ENCODE results near the gene LCLAT1. TPM values are rescaled to one million over a fixed set of nuclear protein-coding genes. Genes with fewer than 3 reads are reported as not detected.

Gene LCLAT1
- total RNA-seq, 4 donors from 2014 or later: 24.9 to 62.9 (median 36.3) TPM

GRCh38 chr2:30484995-30485394 is 37.9 kb downstream of the LCLAT1 start:
- 89% methylated on average over 4 of the region's 4 CpGs for WGBS
- Histone ChIP-seq H3K4me1 (peaks cover 25 to 66% (median 44%) of the 10 kb centered on the region in 4 donors), H3K9me3 (no peaks in the 10 kb centered on the region), H3K27ac (replicated peaks in 1 of 4) (no peak overlapping the region), H3K4me3 (no peak overlapping the region), H3K27me3 (no peaks in the 10 kb centered on the region), H3K36me3 (no peaks in the 10 kb centered on the region)
- DNase-seq (ENCODE audit: extremely low spot score): no peak
- TF ChIP-seq POLR2AphosphoS5 (IDR thresholded peaks at IDR 0.05): no peak
- TF ChIP-seq, protein P1, sequence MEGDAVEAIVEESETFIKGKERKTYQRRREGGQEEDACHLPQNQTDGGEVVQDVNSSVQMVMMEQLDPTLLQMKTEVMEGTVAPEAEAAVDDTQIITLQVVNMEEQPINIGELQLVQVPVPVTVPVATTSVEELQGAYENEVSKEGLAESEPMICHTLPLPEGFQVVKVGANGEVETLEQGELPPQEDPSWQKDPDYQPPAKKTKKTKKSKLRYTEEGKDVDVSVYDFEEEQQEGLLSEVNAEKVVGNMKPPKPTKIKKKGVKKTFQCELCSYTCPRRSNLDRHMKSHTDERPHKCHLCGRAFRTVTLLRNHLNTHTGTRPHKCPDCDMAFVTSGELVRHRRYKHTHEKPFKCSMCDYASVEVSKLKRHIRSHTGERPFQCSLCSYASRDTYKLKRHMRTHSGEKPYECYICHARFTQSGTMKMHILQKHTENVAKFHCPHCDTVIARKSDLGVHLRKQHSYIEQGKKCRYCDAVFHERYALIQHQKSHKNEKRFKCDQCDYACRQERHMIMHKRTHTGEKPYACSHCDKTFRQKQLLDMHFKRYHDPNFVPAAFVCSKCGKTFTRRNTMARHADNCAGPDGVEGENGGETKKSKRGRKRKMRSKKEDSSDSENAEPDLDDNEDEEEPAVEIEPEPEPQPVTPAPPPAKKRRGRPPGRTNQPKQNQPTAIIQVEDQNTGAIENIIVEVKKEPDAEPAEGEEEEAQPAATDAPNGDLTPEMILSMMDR (IDR thresholded peaks at IDR 0.05): no peak
- TF ChIP-seq POLR2A (IDR thresholded peaks at IDR 0.05; ENCODE audit: low read depth): no peak
- TF ChIP-seq EP300 (IDR thresholded peaks at IDR 0.05): no peak
- intact Hi-C loops (cut with DNase I): no loop called here

DNA sequence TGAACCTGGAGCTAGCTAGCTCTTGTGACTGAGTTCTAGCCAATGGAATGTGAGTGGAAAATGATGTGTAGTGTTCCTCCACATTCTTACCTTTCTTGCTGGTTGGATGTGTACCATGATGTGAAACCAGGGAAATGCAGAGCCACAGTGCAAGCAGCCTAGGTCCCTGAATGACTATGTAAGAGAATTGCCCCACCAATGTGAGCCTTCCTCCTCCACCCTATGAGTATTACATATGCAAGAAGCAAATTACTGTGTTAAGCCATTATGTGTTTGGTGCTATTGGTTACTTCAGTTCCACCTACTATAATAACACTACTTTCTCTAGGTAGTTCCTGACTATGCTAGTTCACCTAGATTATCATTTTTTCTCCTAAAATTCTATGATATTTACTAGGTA is 39.6 kb downstream of the LCLAT1 start:
- H3K4me1 ChIP-seq: peaks cover 20 to 54% (median 35%) of the 10 kb centered on the region in 4 donors
- intact Hi-C loops (cut with DNase I): no loop called here
- H3K27me3 ChIP-seq: no peaks in the 10 kb centered on the region
- no peaks in the 10 kb centered on the region for H3K36me3 ChIP-seq
- TF ChIP-seq, protein P1 (IDR thresholded peaks at IDR 0.05): no peak
- no peak for TF ChIP-seq EP300 (IDR thresholded peaks at IDR 0.05)
- TF ChIP-seq POLR2AphosphoS5 (IDR thresholded peaks at IDR 0.05): no peak
- no peak for TF ChIP-seq POLR2A (IDR thresholded peaks at IDR 0.05; ENCODE audit: low read depth)
- no peak for DNase-seq (ENCODE audit: extremely low spot score)
- H3K27ac ChIP-seq (replicated peaks in 1 of 4): no peak overlapping the region
- no peaks in the 10 kb centered on the region for H3K9me3 ChIP-seq
- no peak overlapping the region for H3K4me3 ChIP-seq

GRCh38 chr2:30487603-30488002 is 40.6 kb downstream of the LCLAT1 start:
- TF ChIP-seq POLR2A (IDR thresholded peaks at IDR 0.05; ENCODE audit: low read depth) (no peak), POLR2AphosphoS5 (IDR thresholded peaks at IDR 0.05) (no peak), EP300 (IDR thresholded peaks at IDR 0.05) (no peak)
- TF ChIP-seq, protein P1 (IDR thresholded peaks at IDR 0.05): no peak
- Histone ChIP-seq H3K27me3 (no peaks in the 10 kb centered on the region), H3K36me3 (no peaks in the 10 kb centered on the region), H3K4me1 (peaks cover 22 to 54% (median 35%) of the 10 kb centered on the region in 4 donors), H3K4me3 (no peak overlapping the region), H3K27ac (replicated peaks in 1 of 4) (peak overlapping the region in 1 of 4 donors; percentile 38), H3K9me3 (no peaks in the 10 kb centered on the region)
- DNase-seq (ENCODE audit: extremely low spot score): no peak
- intact Hi-C loops (cut with DNase I): no loop called here

- TF ChIP-seq, protein P1 (IDR thresholded peaks at IDR 0.05): no peak
- Histone ChIP-seq H3K4me3 (no peak overlapping the region), H3K27me3 (no peaks in the 10 kb centered on the region), H3K9me3 (no peaks in the 10 kb centered on the region), H3K36me3 (no peaks in the 10 kb centered on the region), H3K27ac (replicated peaks in 1 of 4) (peak overlapping the region in 1 of 4 donors; percentile 38), H3K4me1 (peaks cover 25 to 54% (median 36%) of the 10 kb centered on the region in 4 donors)
- intact Hi-C loops (cut with DNase I): no loop called here
- no peak for DNase-seq (ENCODE audit: extremely low spot score)
- 86% methylated on average over 1 of the region's 1 CpG for WGBS
These were observed 41.1 kb downstream of the LCLAT1 start for GRCh38 chr2:30488012-30488659.

DNA sequence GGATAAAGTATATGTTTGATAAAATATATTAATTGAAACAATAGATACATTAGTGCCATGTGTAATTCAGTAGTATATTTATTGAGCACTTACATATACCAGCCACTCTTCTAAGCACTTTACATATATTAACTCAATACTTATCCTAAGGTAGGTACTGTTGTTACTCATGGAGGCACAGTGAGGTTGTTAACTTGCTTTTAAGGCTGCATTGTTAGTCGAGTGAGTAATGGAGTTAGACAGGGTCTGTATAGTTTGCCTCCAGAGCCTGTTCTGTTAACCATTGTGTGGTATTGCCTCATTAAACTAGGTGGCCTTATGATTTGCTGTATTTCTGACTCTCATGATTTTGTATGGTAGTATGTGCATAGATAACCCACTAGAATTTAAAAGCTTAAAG is 44.2 kb downstream of the LCLAT1 start:
- Histone ChIP-seq H3K36me3 (no peaks in the 10 kb centered on the region), H3K9me3 (no peaks in the 10 kb centered on the region), H3K27me3 (no peaks in the 10 kb centered on the region), H3K4me1 (peaks cover 14 to 49% (median 45%) of the 10 kb centered on the region in 4 donors), H3K4me3 (no peak overlapping the region), H3K27ac (replicated peaks in 1 of 4) (no peak overlapping the region)
- 75% methylated on average over 1 of the region's 1 CpG for WGBS
- intact Hi-C loops (cut with DNase I): no loop called here
- no peak for DNase-seq (ENCODE audit: extremely low spot score)
- TF ChIP-seq POLR2A (IDR thresholded peaks at IDR 0.05; ENCODE audit: low read depth) (no peak), POLR2AphosphoS5 (IDR thresholded peaks at IDR 0.05) (no peak), EP300 (IDR thresholded peaks at IDR 0.05) (no peak)
- TF ChIP-seq, protein P1 (IDR thresholded peaks at IDR 0.05): no peak
